ENCODE results near the gene MACROD2.

- TF ChIP-seq CTCF (IDR thresholded peaks at IDR 0.05) (no peak), ZFX (IDR thresholded peaks at IDR 0.05; ENCODE audit: borderline replicate concordance) (no peak)
These were observed 970.9 kb downstream of the MACROD2 start for GRCh38 chr20:14966203-14966602.
